Amygdala (tissue), 56 donors: Measurements from ENCODE around the gene SPATA6.
"Not testable (repeated sequence)": the region's sequence is repeated elsewhere in the genome, so short reads cannot be mapped to it uniquely, and the experiment has no call there.

ENCODE experiments used
- DNase-seq, 56 donors: peaks; one replicate each; lab custom pipeline; 2025; lab: John Stamatoyannopoulos, UW

The SPATA6 gene

GRCh38 chr1:48371598-48371997 lies 100.4 kb downstream of the SPATA6 start:
- DNase-seq = no peak

- DNase-seq = no peak
Measured at GRCh38 chr1:48362901-48363300, 109.1 kb downstream of the SPATA6 start.

GRCh38 chr1:48356901-48357300 lies 115.1 kb downstream of the SPATA6 start:
- peak in 1 of 56 donors; percentile 23 for DNase-seq

- DNase-seq = no peak
Measured at GRCh38 chr1:48344373-48344772, 127.6 kb downstream of the SPATA6 start.

- no peak for DNase-seq
Measured at GRCh38 chr1:48341221-48341620, 130.8 kb downstream of the SPATA6 start.

- no peak for DNase-seq
Measured at GRCh38 chr1:48338257-48338656, 133.7 kb downstream of the SPATA6 start.

- no peak for DNase-seq
Measured at GRCh38 chr1:48333316-48333715, 138.7 kb downstream of the SPATA6 start.

GRCh38 chr1:48332115-48332514 lies 139.9 kb downstream of the SPATA6 start:
- no peak for DNase-seq

- no peak for DNase-seq
Measured at GRCh38 chr1:48329905-48330304, 142.1 kb downstream of the SPATA6 start.

- no peak for DNase-seq
Measured at GRCh38 chr1:48329486-48329885, 142.5 kb downstream of the SPATA6 start.

GRCh38 chr1:48311829-48312228 lies 160.2 kb downstream of the SPATA6 start:
- DNase-seq = not testable (repeated sequence)

- DNase-seq = no peak
Measured at GRCh38 chr1:48309564-48310082, 162.4 kb downstream of the SPATA6 start.

- no peak for DNase-seq
Measured at GRCh38 chr1:48302652-48303051, 169.4 kb downstream of the SPATA6 start.

- no peak for DNase-seq
Measured at GRCh38 chr1:48294656-48295055, 177.3 kb downstream of the SPATA6 start.

- not testable (repeated sequence) for DNase-seq
Measured at GRCh38 chr1:48294094-48294493, 177.9 kb downstream of the SPATA6 start.

GRCh38 chr1:48292706-48293105 lies 179.3 kb downstream of the SPATA6 start:
- DNase-seq = no peak

GRCh38 chr1:48291421-48291820 lies 180.6 kb downstream of the SPATA6 start:
- no peak for DNase-seq

GRCh38 chr1:48285525-48285924 lies 186.5 kb downstream of the SPATA6 start:
- no peak for DNase-seq

GRCh38 chr1:48284696-48285420 lies 187.1 kb downstream of the SPATA6 start:
- not testable (repeated sequence) for DNase-seq

GRCh38 chr1:48282329-48282728 lies 189.7 kb downstream of the SPATA6 start:
- DNase-seq = not testable (repeated sequence)

GRCh38 chr1:48277437-48277836 lies 194.6 kb downstream of the SPATA6 start:
- DNase-seq = not testable (repeated sequence)

- no peak for DNase-seq
Measured at GRCh38 chr1:48266576-48266975, 205.4 kb downstream of the SPATA6 start.
